Aorta (tissue), 5 donors: Measurements from ENCODE around the gene RPTOR. TPM values are rescaled to one million over a fixed set of nuclear protein-coding genes. Genes with fewer than 3 reads are reported as not detected.

Experiments used
- ATAC-seq: fragments of 200-7000 bp; cut with Tn5 transposase; one replicate; pipeline ENCODE4 v1.9.1; 2022; ENCODE audit warnings: moderate library complexity; ENCODE audit not compliant: low FRiP score
- DNase-seq, 2 donors: peaks; one replicate each; pipeline ENCODE4 v3.0.0-alpha.2; 2020
- H3K27ac ChIP-seq, 2 donors: one replicate each; pipeline ENCODE4 v1.5.1; 2013; ENCODE audit warnings: low read length in 2 of 2, mild to moderate bottlenecking in 2 of 2, moderate library complexity in 2 of 2, control low read depth in 1 of 2, inconsistent platforms in 1 of 2, low read depth in 1 of 2
- H3K27me3 ChIP-seq, 2 donors: one replicate each; pipeline ENCODE4 v1.6.1; 2013; ENCODE audit warnings: control low read depth in 1 of 2, low read length in 1 of 2, mild to moderate bottlenecking in 1 of 2, moderate library complexity in 1 of 2; ENCODE audit not compliant: insufficient read depth in 2 of 2, control insufficient read depth in 1 of 2
- H3K36me3 ChIP-seq, 2 donors: one replicate each; pipeline ENCODE4 v1.6.1; 2013; ENCODE audit warnings: control low read depth in 1 of 2, low read length in 1 of 2, mild to moderate bottlenecking in 1 of 2; ENCODE audit not compliant: insufficient read depth in 2 of 2, control insufficient read depth in 1 of 2
- H3K4me1 ChIP-seq, 2 donors: one replicate each; pipeline ENCODE4 v1.6.1; 2013; ENCODE audit warnings: low read length in 2 of 2, control low read depth in 1 of 2, mild to moderate bottlenecking in 1 of 2, moderate library complexity in 1 of 2; ENCODE audit not compliant: insufficient read depth in 2 of 2, control insufficient read depth in 1 of 2
- H3K4me3 ChIP-seq, 2 donors: one replicate each; pipeline ENCODE4 v1.5.1; 2013; ENCODE audit warnings: low read length in 2 of 2, control low read depth in 1 of 2, mild to moderate bottlenecking in 1 of 2
- H3K9me3 ChIP-seq: one replicate; pipeline ENCODE4 v1.6.1; 2013; ENCODE audit warnings: mild to moderate bottlenecking, low read length; ENCODE audit not compliant: control insufficient read depth
- WGBS, 2 donors: extraction: QIAGEN DNeasy Blood & Tissue Kit; methylation state at CpG; one replicate each; pipeline ENCODE4 v1.1.7; 2013; 5-methylcytosine and 5-hydroxymethylcytosine counted together
- intact Hi-C, 2 donors: fragments of 100-400 bp; cut with DNase I; formaldehyde crosslinking; loops; one replicate each; pipeline versions ENCODE4 v1.14.2 to v1.15.0; 2022
- polyA plus RNA-seq, 2 donors: library from polyadenylated mRNA; stranded (reverse); fragments of 200-250 nt; gene quantifications; one replicate each; pipeline ENCODE4 v1.2.3, GENCODE V29; 2013
- total RNA-seq, 2 donors: library from RNA; stranded (reverse); fragmentation: NEBNext Ultra II Directional; extraction: Animal tissue kit (Norgen Biotek cat#: 25700); gene quantifications; one replicate each; pipeline ENCODE4 v1.2.1, GENCODE V29; 2021
- donor health status: healthy with polysubstance abuse.
- donor health status: Bipolar disorder and iron deficiency.
- donor health status: DM: no; HTN: no; CAD: no.
- donor health status: DM: no; HTN: no; CAD: no.
- donor health status: DM: yes; HTN: yes; CAD: no.

Gene RPTOR
- total and polyA plus RNA-seq, 4 donors: 2.1 to 31.4 (median 18.6) TPM

GRCh38 chr17:80633207-80633606 lies 88.6 kb downstream of the RPTOR start:
- no peaks in the 10 kb centered on the region for H3K27me3 ChIP-seq
- H3K9me3 ChIP-seq: no peaks in the 10 kb centered on the region
- intact Hi-C loops: no loop called here
- WGBS, 2 donors: 88 to 92% methylated on average over 19 of the region's 19 CpGs
- no peak overlapping the region for H3K4me3 ChIP-seq
- no peaks in the 10 kb centered on the region for H3K36me3 ChIP-seq
- H3K27ac ChIP-seq: no peak overlapping the region
- no peak for ATAC-seq
- H3K4me1 ChIP-seq: no peaks in the 10 kb centered on the region
- DNase-seq: no peak

GRCh38 chr17:80633994-80634566 lies 89.4 kb downstream of the RPTOR start:
- WGBS, 2 donors: 88 to 90% methylated on average over 24 of the region's 24 CpGs
- intact Hi-C loops: no loop called here
- H3K9me3 ChIP-seq: no peaks in the 10 kb centered on the region
- ATAC-seq: no peak
- no peak overlapping the region for H3K4me3 ChIP-seq
- no peaks in the 10 kb centered on the region for H3K27me3 ChIP-seq
- no peak for DNase-seq
- H3K36me3 ChIP-seq: no peaks in the 10 kb centered on the region
- H3K4me1 ChIP-seq: no peaks in the 10 kb centered on the region
- no peak overlapping the region for H3K27ac ChIP-seq

GRCh38 chr17:80636361-80637018 lies 91.9 kb downstream of the RPTOR start:
- H3K27ac ChIP-seq: no peak overlapping the region

GRCh38 chr17:80637048-80637781 lies 92.6 kb downstream of the RPTOR start:
- intact Hi-C loops: no loop called here
- ATAC-seq (no peak), DNase-seq (no peak)
- Histone ChIP-seq H3K27me3 (no peaks in the 10 kb centered on the region), H3K4me1 (no peaks in the 10 kb centered on the region), H3K27ac (no peak overlapping the region), H3K36me3 (no peaks in the 10 kb centered on the region), H3K4me3 (no peak overlapping the region), H3K9me3 (no peaks in the 10 kb centered on the region)
- WGBS, 2 donors: 78 to 82% methylated on average over 17 of the region's 17 CpGs

More at GRCh38 chr17:80636361-80637018, 91.9 kb downstream of the RPTOR start:
- no peaks in the 10 kb centered on the region for H3K9me3 ChIP-seq
- intact Hi-C loops: no loop called here
- ATAC-seq (no peak), DNase-seq (no peak)
- H3K4me3 ChIP-seq: no peak overlapping the region
- no peaks in the 10 kb centered on the region for H3K36me3 ChIP-seq
- WGBS, 2 donors: 92 to 93% methylated on average over 20 of the region's 20 CpGs
- H3K27me3 ChIP-seq: no peaks in the 10 kb centered on the region
- no peaks in the 10 kb centered on the region for H3K4me1 ChIP-seq

GRCh38 chr17:80639658-80640057 lies 95.0 kb downstream of the RPTOR start:
- DNase-seq (no peak), ATAC-seq (no peak)
- intact Hi-C loops: no loop called here
- H3K9me3 ChIP-seq: no peaks in the 10 kb centered on the region
- WGBS, 2 donors: 94 to 95% methylated on average over 2 of the region's 2 CpGs
- H3K27me3 ChIP-seq: no peaks in the 10 kb centered on the region
- no peaks in the 10 kb centered on the region for H3K4me1 ChIP-seq
- H3K4me3 ChIP-seq: no peak overlapping the region
- no peaks in the 10 kb centered on the region for H3K36me3 ChIP-seq
- H3K27ac ChIP-seq: no peak overlapping the region

GRCh38 chr17:80640366-80641084 lies 95.9 kb downstream of the RPTOR start:
- DNase-seq: no peak
- no peaks in the 10 kb centered on the region for H3K9me3 ChIP-seq
- 94 to 95% methylated on average over 19 of the region's 19 CpGs for WGBS, 2 donors
- H3K27ac ChIP-seq: no peak overlapping the region
- no peaks in the 10 kb centered on the region for H3K27me3 ChIP-seq
- H3K4me3 ChIP-seq: no peak overlapping the region
- intact Hi-C loops: no loop called here
- no peak for ATAC-seq
- no peaks in the 10 kb centered on the region for H3K4me1 ChIP-seq
- H3K36me3 ChIP-seq: no peaks in the 10 kb centered on the region

- 96 to 97% methylated on average over 19 of the region's 19 CpGs for WGBS, 2 donors
- DNase-seq (no peak), ATAC-seq (no peak)
- Histone ChIP-seq H3K4me3 (no peak overlapping the region), H3K27ac (no peak overlapping the region), H3K27me3 (no peaks in the 10 kb centered on the region), H3K9me3 (no peaks in the 10 kb centered on the region), H3K36me3 (no peaks in the 10 kb centered on the region), H3K4me1 (no peaks in the 10 kb centered on the region)
- intact Hi-C loops: no loop called here
These were observed 98.9 kb downstream of the RPTOR start for GRCh38 chr17:80643326-80644099.

- Histone ChIP-seq H3K27me3 (no peaks in the 10 kb centered on the region), H3K36me3 (no peaks in the 10 kb centered on the region), H3K9me3 (no peaks in the 10 kb centered on the region), H3K27ac (no peak overlapping the region), H3K4me1 (no peaks in the 10 kb centered on the region), H3K4me3 (no peak overlapping the region)
- no peak for DNase-seq
- 93 to 96% methylated on average over 3 of the region's 3 CpGs for WGBS, 2 donors
- intact Hi-C loops: no loop called here
- ATAC-seq: no peak
These were observed 99.9 kb downstream of the RPTOR start for GRCh38 chr17:80644536-80644935.
